ENCODE measurements around the gene FGF1.

- TF ChIP-seq POLR2A (IDR thresholded peaks at IDR 0.05; ENCODE audit: low read depth, low read length) (no peak), SPI1 (IDR thresholded peaks at IDR 0.05; ENCODE audit: low read depth, low read length) (no peak), POLR2AphosphoS5 (IDR thresholded peaks at IDR 0.05; ENCODE audit: low read depth, low read length) (no peak), TAF1 (IDR thresholded peaks at IDR 0.05; ENCODE audit: low read depth, low read length) (no peak)
Measured at GRCh38 chr5:142597546-142598337, 88.1 kb downstream of the FGF1 start.

Data from GM12891 (cell line).